HCT116 (cell line): ENCODE results near the gene PVRIG. TPM values are rescaled to one million over a fixed set of nuclear protein-coding genes. Genes with fewer than 3 reads are reported as not detected.

Source experiments
- ATAC-seq: fragments of 200-7000 bp; cut with Tn5 transposase; 2 replicates; pipeline ENCODE4 v1.9.1; 2020; ENCODE audit warnings: mild to moderate bottlenecking, moderate library complexity
- BruUV-seq: library from RNA; stranded (reverse); fragments of 400-500 nt; replicated peaks from 2 replicates; lab custom pipeline; 2021; lab: Mats Ljungman, UMichigan
- CTCF ChIA-PET: fragments of 300-600 bp; sonication (Branson Sonifier 250); formaldehyde crosslinking; loops from one replicate; lab custom pipeline; 2021; ENCODE audit warnings: antibody characterized with exemption; lab: Charles Lee
- POLR2A ChIA-PET: fragments of 300-600, 350-600 bp; sonication (Branson Sonifier 250); formaldehyde crosslinking; loops from one replicate; lab custom pipeline; 2021; ENCODE audit warnings: antibody characterized with exemption; lab: Charles Lee
- RAD21 ChIA-PET, 2 experiments: fragments of 300-600 bp; sonication (Branson Sonifier 250); formaldehyde crosslinking; loops; one replicate each; lab custom pipeline; 2023; ENCODE audit warnings: low total read pairs in 2 of 2; ENCODE audit not compliant: uncharacterized antibody in 2 of 2, unreplicated experiment in 2 of 2, low non-redundant PET in 1 of 2; lab: Charles Lee
- DNase-seq: peaks from one replicate; pipeline ENCODE4 v3.0.0-alpha.2; 2010; ENCODE audit warnings: low read depth, low spot score
- H2AFZ ChIP-seq: fragments of 200-600 bp; shearing (Covaris generic), sonication (generic); 2 replicates; pipeline ENCODE4 v1.6.1; 2017; ENCODE audit warnings: low read depth, mixed run types, mixed read lengths, antibody characterized with exemption, low read length; ENCODE audit not compliant: poor library complexity, severe bottlenecking
- H3K27ac ChIP-seq: 2 replicates; pipeline ENCODE4 v1.5.1; 2012; ENCODE audit warnings: low read depth, low read length
- H3K27me3 ChIP-seq: fragments of 200-600 bp; sonication (generic); 2 replicates; pipeline ENCODE4 v1.6.1; 2016; ENCODE audit warnings: mixed run types, low read length, mixed read lengths; ENCODE audit not compliant: insufficient read depth
- H3K36me3 ChIP-seq, 2 experiments: fragments of 200-500 bp in 1 of 2; fragments of 200-600 bp in 1 of 2; sonication (Bioruptor generic) in 1 of 2; sonication (generic) in 1 of 2; 2 replicates each; pipeline versions ENCODE4 v1.5.1 to v1.6.1; 2014 to 2016; ENCODE audit warnings: low read length in 2 of 2, inconsistent platforms in 1 of 2, mixed read lengths in 1 of 2, mixed run types in 1 of 2; ENCODE audit not compliant: insufficient read depth in 2 of 2, control insufficient read depth in 1 of 2
- H3K4me1 ChIP-seq, 2 experiments: fragments of 200-600 bp in 1 of 2; sonication (generic) in 1 of 2; 2 replicates each; pipeline versions ENCODE4 v1.5.1 to v1.6.1; 2012 to 2017; ENCODE audit warnings: low read length in 2 of 2, inconsistent platforms in 1 of 2, mild to moderate bottlenecking in 1 of 2, mixed read lengths in 1 of 2, mixed run types in 1 of 2, moderate library complexity in 1 of 2; ENCODE audit not compliant: insufficient read depth in 2 of 2, control insufficient read depth in 1 of 2
- H3K4me2 ChIP-seq: fragments of 200-600 bp; sonication (generic); 2 replicates; pipeline ENCODE4 v1.6.1; 2017; ENCODE audit warnings: mixed run types, low read length, mixed read lengths
- H3K4me3 ChIP-seq, 2 experiments: fragments of 200-600 bp in 1 of 2; sonication (generic) in 1 of 2; replicated peaks in 1 of 2; 2 replicates each; pipeline ENCODE4 v1.5.1; 2011 to 2016; ENCODE audit warnings: low read length in 2 of 2, control low read depth in 1 of 2, low read depth in 1 of 2, mild to moderate bottlenecking in 1 of 2, mixed read lengths in 1 of 2, mixed run types in 1 of 2
- H3K79me2 ChIP-seq: fragments of 200-600 bp; sonication (generic); 2 replicates; pipeline ENCODE4 v1.6.1; 2017; ENCODE audit warnings: mild to moderate bottlenecking, mixed run types, low read length, moderate library complexity, mixed read lengths; ENCODE audit not compliant: insufficient read depth
- H3K9ac ChIP-seq: fragments of 200-600 bp; sonication (generic); 2 replicates; pipeline ENCODE4 v1.6.1; 2016; ENCODE audit warnings: low read length, mixed read lengths
- H3K9me2 ChIP-seq: fragments of 200-600 bp; sonication (generic), shearing (Covaris generic); 2 replicates; pipeline ENCODE4 v1.6.1; 2017; ENCODE audit warnings: mixed run types, mild to moderate bottlenecking, moderate library complexity; ENCODE audit not compliant: insufficient read depth
- H3K9me3 ChIP-seq, 2 experiments: fragments of 200-500 bp in 1 of 2; fragments of 200-600 bp in 1 of 2; sonication (Bioruptor generic) in 1 of 2; sonication (generic) in 1 of 2; 2 replicates each; pipeline ENCODE4 v1.6.1; 2014 to 2017; ENCODE audit warnings: low read length in 2 of 2, mixed read lengths in 2 of 2, inconsistent platforms in 1 of 2, low read depth in 1 of 2, mild to moderate bottlenecking in 1 of 2, mixed run types in 1 of 2, moderate library complexity in 1 of 2; ENCODE audit not compliant: control insufficient read depth in 1 of 2, insufficient read depth in 1 of 2
- H4K20me1 ChIP-seq: fragments of 200-600 bp; sonication (generic), shearing (Covaris generic); 2 replicates; pipeline ENCODE4 v1.6.1; 2017; ENCODE audit warnings: mixed run types, mild to moderate bottlenecking, moderate library complexity; ENCODE audit not compliant: insufficient read depth
- CBX3 ChIP-seq: IDR thresholded peaks from 2 replicates; pipeline ENCODE4 v1.6.1; 2012; ENCODE audit warnings: low read depth
- CEBPB ChIP-seq: IDR thresholded peaks from 2 replicates; pipeline ENCODE4 v1.6.1; 2012; ENCODE audit warnings: low read depth
- CTCF ChIP-seq, 3 experiments: fragments of 200-600 bp in 1 of 3; sonication (generic) in 1 of 3; IDR thresholded peaks in 2 of 3; conservative IDR thresholded peaks in 1 of 3; 2 replicates each; pipeline ENCODE4 v1.5.1; 2012 to 2017; ENCODE audit warnings: low read depth in 2 of 3, low read length in 2 of 3, antibody characterized with exemption in 1 of 3, borderline replicate concordance in 1 of 3, control low read depth in 1 of 3, mild to moderate bottlenecking in 1 of 3, mixed read lengths in 1 of 3, mixed run types in 1 of 3, moderate library complexity in 1 of 3; ENCODE audit not compliant: insufficient read depth in 1 of 3
- EGR1 ChIP-seq: IDR thresholded peaks from 2 replicates; pipeline ENCODE4 v1.6.1; 2012; ENCODE audit warnings: low read depth
- ELF1 ChIP-seq: IDR thresholded peaks from 2 replicates; pipeline ENCODE4 v1.6.1; 2012; ENCODE audit warnings: low read depth, borderline replicate concordance
- EZH2 ChIP-seq: fragments of 200-600 bp; sonication (generic); IDR thresholded peaks from 2 replicates; pipeline ENCODE4 v1.6.1; 2017; ENCODE audit warnings: antibody characterized with exemption, mixed run types
- EZH2phosphoT487 ChIP-seq: fragments of 200-600 bp; IDR thresholded peaks from 2 replicates; pipeline ENCODE4 v1.6.1; 2018; ENCODE audit warnings: antibody characterized with exemption, borderline replicate concordance
- POLR2A ChIP-seq: IDR thresholded peaks from 2 replicates; pipeline ENCODE4 v1.7.0; 2011; ENCODE audit warnings: borderline replicate concordance; ENCODE audit not compliant: insufficient read depth, insufficient read length; ENCODE audit errors: extremely low read depth
- POLR2AphosphoS5 ChIP-seq: IDR thresholded peaks from 2 replicates; pipeline ENCODE4 v1.6.1; 2011; ENCODE audit warnings: mild to moderate bottlenecking, low read depth, low read length, moderate library complexity
- RAD21 ChIP-seq: IDR thresholded peaks from 2 replicates; pipeline ENCODE4 v1.6.1; 2012; ENCODE audit warnings: low read depth, mild to moderate bottlenecking
- REST ChIP-seq: IDR thresholded peaks from 2 replicates; pipeline ENCODE4 v1.6.1; 2012; ENCODE audit warnings: low read depth
- SIN3A ChIP-seq: IDR thresholded peaks from 2 replicates; pipeline ENCODE4 v1.6.1; 2012; ENCODE audit warnings: low read depth
- SP1 ChIP-seq: IDR thresholded peaks from 2 replicates; pipeline ENCODE4 v1.6.1; 2012; ENCODE audit warnings: low read depth
- SRF ChIP-seq: IDR thresholded peaks from 2 replicates; pipeline ENCODE4 v1.6.1; 2012; ENCODE audit warnings: low read depth
- TCF7L2 ChIP-seq: IDR thresholded peaks from 2 replicates; pipeline ENCODE4 v1.7.0; 2011; ENCODE audit warnings: borderline replicate concordance, inconsistent platforms; ENCODE audit not compliant: insufficient read depth, insufficient read length; ENCODE audit errors: extremely low read depth
- ZNF274 ChIP-seq: fragments of 200-500 bp; sonication (Bioruptor generic); IDR thresholded peaks from 2 replicates; pipeline ENCODE4 v1.6.1; 2014; ENCODE audit warnings: mild to moderate bottlenecking, low read depth, low read length, inconsistent platforms
- intact Hi-C: fragments of 100-400 bp; cut with micrococcal nuclease; formaldehyde crosslinking; loops from 2 replicates; pipeline ENCODE4 v1.10.0; 2022
- total RNA-seq: library from RNA; stranded (reverse); gene quantifications from one replicate; pipeline ENCODE4 v1.2.1, GENCODE V29; 2021; ENCODE audit not compliant: unreplicated experiment
- TF ChIP-seq, protein P1 (sequence below): IDR thresholded peaks from 2 replicates; pipeline ENCODE4 v1.6.1; 2012
- TF ChIP-seq, protein P2 (sequence below): IDR thresholded peaks from 2 replicates; pipeline ENCODE4 v1.6.1; 2011; ENCODE audit warnings: mild to moderate bottlenecking, low read length, moderate library complexity; ENCODE audit not compliant: insufficient replicate concordance; ENCODE audit errors: extremely low read depth

PVRIG gene
- total RNA-seq, 1 experiment from 2014 or later = 0.30 TPM

GRCh38 chr7:100190048-100190711, 29.6 kb upstream of the PVRIG start:
- H3K4me1 ChIP-seq = peaks cover 0 to 4% of the 10 kb centered on the region in 2 experiments; a peak in 2 of 4 replicates
- no peaks in the 10 kb centered on the region for H3K9me2 ChIP-seq
- intact Hi-C loops = loop anchor here (10.0 kb wide), 1 partner anchor 215 kb away; no protein-coding TSS in a partner anchor
- BruUV-seq = TSS peak; percentile 86
- no peaks in the 10 kb centered on the region for H4K20me1 ChIP-seq
- no peak overlapping the region for H3K4me3 ChIP-seq
- no peak overlapping the region for H3K9ac ChIP-seq
- H3K27ac ChIP-seq = no peak overlapping the region
- RAD21 ChIA-PET = no interaction called here
- H3K27me3 ChIP-seq = no peaks in the 10 kb centered on the region
- CTCF ChIA-PET = interaction anchor here (0.8 to 2.2 kb wide), 7 partner anchors 13 to 155 kb away, joined by 3 to 11 read pairs (median 3); partner anchors contain the start of genes GPC2 and STAG3
- POLR2A ChIA-PET = interaction anchor here (1.0 kb wide), 1 partner anchor 42 kb away, joined by 3 read pairs; the partner anchor contains the start of gene LAMTOR4
- no peaks in the 10 kb centered on the region for H3K36me3 ChIP-seq
- H3K4me2 ChIP-seq = peak overlapping the region; percentile 15; the same call in 1 of the 2 replicates
- no peaks in the 10 kb centered on the region for H3K79me2 ChIP-seq
- DNase-seq = peak; percentile 42
- ATAC-seq = peak; percentile 80
- H2AFZ ChIP-seq = no peak overlapping the region
- no peaks in the 10 kb centered on the region for H3K9me3 ChIP-seq
- TF ChIP-seq ZNF274 (no peak), EGR1 (no peak), CEBPB (peak; percentile 61; the same call in 1 of the 2 replicates), RAD21 (peak; percentile 62), CTCF (IDR thresholded peaks at IDR 0.05 in 2 of 3, conservative IDR thresholded peaks at IDR 0.05 in 1 of 3; ENCODE audit: borderline replicate concordance in 1 of 3, insufficient read depth in 1 of 3, low read depth in 2 of 3, low read length in 2 of 3) (peak; percentile 50 to 81 (median 64); a peak in 5 of 6 replicates), SP1 (no peak), TCF7L2 (no peak), POLR2A (no peak), SRF (0 out of 2 replicates have a peak, but pooled peaks have one; percentile 35), REST (no peak), ELF1 (no peak), POLR2AphosphoS5 (peak; percentile 31; the same call in 1 of the 2 replicates), SIN3A (no peak), EZH2phosphoT487 (no peak), CBX3 (no peak), EZH2 (no peak)
- TF ChIP-seq, protein P1, sequence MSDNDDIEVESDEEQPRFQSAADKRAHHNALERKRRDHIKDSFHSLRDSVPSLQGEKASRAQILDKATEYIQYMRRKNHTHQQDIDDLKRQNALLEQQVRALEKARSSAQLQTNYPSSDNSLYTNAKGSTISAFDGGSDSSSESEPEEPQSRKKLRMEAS = no peak
- TF ChIP-seq, protein P2, sequence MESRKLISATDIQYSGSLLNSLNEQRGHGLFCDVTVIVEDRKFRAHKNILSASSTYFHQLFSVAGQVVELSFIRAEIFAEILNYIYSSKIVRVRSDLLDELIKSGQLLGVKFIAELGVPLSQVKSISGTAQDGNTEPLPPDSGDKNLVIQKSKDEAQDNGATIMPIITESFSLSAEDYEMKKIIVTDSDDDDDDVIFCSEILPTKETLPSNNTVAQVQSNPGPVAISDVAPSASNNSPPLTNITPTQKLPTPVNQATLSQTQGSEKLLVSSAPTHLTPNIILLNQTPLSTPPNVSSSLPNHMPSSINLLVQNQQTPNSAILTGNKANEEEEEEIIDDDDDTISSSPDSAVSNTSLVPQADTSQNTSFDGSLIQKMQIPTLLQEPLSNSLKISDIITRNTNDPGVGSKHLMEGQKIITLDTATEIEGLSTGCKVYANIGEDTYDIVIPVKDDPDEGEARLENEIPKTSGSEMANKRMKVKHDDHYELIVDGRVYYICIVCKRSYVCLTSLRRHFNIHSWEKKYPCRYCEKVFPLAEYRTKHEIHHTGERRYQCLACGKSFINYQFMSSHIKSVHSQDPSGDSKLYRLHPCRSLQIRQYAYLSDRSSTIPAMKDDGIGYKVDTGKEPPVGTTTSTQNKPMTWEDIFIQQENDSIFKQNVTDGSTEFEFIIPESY = no peak
